Astrocyte (in vitro differentiated cells and primary cell): Measurements from ENCODE around the gene LIPG. TPM values are rescaled to one million over a fixed set of nuclear protein-coding genes. Genes with fewer than 3 reads are reported as not detected.

Source experiments
- DNase-seq: peaks from one replicate; pipeline ENCODE4 v3.0.0-alpha.2; 2010; ENCODE audit warnings: low read depth
- FAIRE-seq: peaks from 2 replicates; lab custom pipeline; 2011; peaks lifted over from hg19 to GRCh38; lab: Jason Lieb, UNC
- H2AFZ ChIP-seq: 2 replicates; pipeline ENCODE4 v1.6.0; 2012; ENCODE audit warnings: low read depth, low read length, inconsistent platforms
- H3K27ac ChIP-seq: 2 replicates; pipeline ENCODE4 v1.5.1; 2011; ENCODE audit warnings: low read depth, low read length, inconsistent platforms
- H3K27me3 ChIP-seq: 2 replicates; pipeline ENCODE4 v1.6.0; 2011; ENCODE audit warnings: low read length, inconsistent platforms; ENCODE audit not compliant: insufficient read depth
- H3K36me3 ChIP-seq: 2 replicates; pipeline ENCODE4 v1.5.1; 2011; ENCODE audit warnings: low read length, inconsistent platforms; ENCODE audit not compliant: insufficient read depth
- H3K4me1 ChIP-seq: 2 replicates; pipeline ENCODE4 v1.5.1; 2011; ENCODE audit warnings: low read length, inconsistent platforms; ENCODE audit not compliant: insufficient read depth
- H3K4me2 ChIP-seq: 2 replicates; pipeline ENCODE4 v1.6.0; 2012; ENCODE audit warnings: low read length, inconsistent platforms
- H3K4me3 ChIP-seq: 2 replicates; pipeline ENCODE4 v1.5.1; 2011; ENCODE audit warnings: low read depth, mild to moderate bottlenecking, low read length, inconsistent platforms; ENCODE audit not compliant: insufficient read depth
- H3K79me2 ChIP-seq: 2 replicates; pipeline ENCODE4 v1.6.0; 2012; ENCODE audit warnings: mild to moderate bottlenecking, low read length, inconsistent platforms; ENCODE audit not compliant: insufficient read depth
- H3K9ac ChIP-seq: 2 replicates; pipeline ENCODE4 v1.6.0; 2012; ENCODE audit warnings: mild to moderate bottlenecking, low read length, inconsistent platforms
- H3K9me3 ChIP-seq: 2 replicates; pipeline ENCODE4 v1.5.1; 2012; ENCODE audit warnings: low read depth, mild to moderate bottlenecking, low read length, inconsistent platforms; ENCODE audit not compliant: insufficient read depth
- H4K20me1 ChIP-seq: 2 replicates; pipeline ENCODE4 v1.6.0; 2012; ENCODE audit warnings: low read length, inconsistent platforms; ENCODE audit not compliant: insufficient read depth
- H3K27ac Mint-ChIP-seq: one replicate; pipeline ENCODE4 v1.8.0; 2021; ENCODE audit warnings: mild to moderate bottlenecking, mixed read lengths; ENCODE audit not compliant: unreplicated experiment
- H3K27me3 Mint-ChIP-seq: one replicate; pipeline ENCODE4 v1.8.0; 2021; ENCODE audit warnings: low read depth, mixed read lengths; ENCODE audit not compliant: unreplicated experiment
- H3K36me3 Mint-ChIP-seq: one replicate; pipeline ENCODE4 v1.8.0; 2021; ENCODE audit warnings: low read depth, mixed read lengths; ENCODE audit not compliant: unreplicated experiment
- H3K4me1 Mint-ChIP-seq: one replicate; pipeline ENCODE4 v1.8.0; 2021; ENCODE audit warnings: low read depth, mixed read lengths; ENCODE audit not compliant: unreplicated experiment
- H3K4me3 Mint-ChIP-seq: one replicate; pipeline ENCODE4 v1.8.0; 2021; ENCODE audit warnings: mild to moderate bottlenecking, moderate library complexity, mixed read lengths; ENCODE audit not compliant: unreplicated experiment
- H3K9me3 Mint-ChIP-seq: one replicate; pipeline ENCODE4 v1.8.0; 2021; ENCODE audit warnings: mild to moderate bottlenecking, mixed read lengths; ENCODE audit not compliant: unreplicated experiment
- CTCF ChIP-seq: IDR thresholded peaks from 2 replicates; pipeline ENCODE4 v1.5.1; 2011; ENCODE audit warnings: low read depth, mild to moderate bottlenecking, inconsistent platforms, low read length, moderate library complexity; ENCODE audit not compliant: insufficient read depth
- EZH2 ChIP-seq: IDR thresholded peaks from 2 replicates; pipeline ENCODE4 v1.6.1; 2012; ENCODE audit warnings: mild to moderate bottlenecking, low read length, inconsistent platforms; ENCODE audit not compliant: insufficient read depth
- total RNA-seq: library from RNA; stranded (reverse); gene quantifications from 2 replicates; pipeline ENCODE4 v1.2.1, GENCODE V29; 2021

The LIPG gene
- total RNA-seq, 1 donor from 2014 or later, result 18.3 TPM

- no peak overlapping the region for H3K27ac ChIP-seq
- Mint-ChIP-seq H3K27me3 (peaks cover 10% of the 10 kb centered on the region), H3K4me1 (peaks cover 23% of the 10 kb centered on the region), H3K4me3 (no peak overlapping the region), H3K9me3 (no peaks in the 10 kb centered on the region), H3K36me3 (no peaks in the 10 kb centered on the region), H3K27ac (peak overlapping the region; percentile 55)
- peak overlapping the region; percentile 38 for H2AFZ ChIP-seq
- H3K27me3 ChIP-seq, result peaks cover 5% of the 10 kb centered on the region
- H3K4me1 ChIP-seq, result peaks cover 11% of the 10 kb centered on the region
- no peak overlapping the region for H3K4me3 ChIP-seq
- H3K9me3 ChIP-seq, result no peaks in the 10 kb centered on the region
- H3K9ac ChIP-seq, result no peak overlapping the region
- H3K4me2 ChIP-seq, result peak overlapping the region; percentile 28
- H3K79me2 ChIP-seq, result no peaks in the 10 kb centered on the region
- TF ChIP-seq EZH2, result no peak
- no peak for TF ChIP-seq CTCF
- DNase-seq (peak; percentile 63), FAIRE-seq (no peak)
- no peaks in the 10 kb centered on the region for H4K20me1 ChIP-seq
- no peaks in the 10 kb centered on the region for H3K36me3 ChIP-seq
These were observed 51.3 kb downstream of the LIPG start for GRCh38 chr18:49613141-49613640.

- H3K4me1 ChIP-seq, result peaks cover 11% of the 10 kb centered on the region
- no peaks in the 10 kb centered on the region for H4K20me1 ChIP-seq
- H3K4me3 Mint-ChIP-seq, result no peak overlapping the region
- DNase-seq, result peak; percentile 20
- no peak overlapping the region for H3K9ac ChIP-seq
- H3K36me3 ChIP-seq, result no peaks in the 10 kb centered on the region
- no peaks in the 10 kb centered on the region for H3K9me3 Mint-ChIP-seq
- H3K27me3 ChIP-seq, result peaks cover 8% of the 10 kb centered on the region
- FAIRE-seq, result no peak
- H3K4me2 ChIP-seq, result peak overlapping the region; percentile 28
- H3K27me3 Mint-ChIP-seq, result peaks cover 10% of the 10 kb centered on the region
- peak overlapping the region; percentile 5 for H3K27ac ChIP-seq
- H3K9me3 ChIP-seq, result no peaks in the 10 kb centered on the region
- no peaks in the 10 kb centered on the region for H3K36me3 Mint-ChIP-seq
- no peak overlapping the region for H3K4me3 ChIP-seq
- no peak overlapping the region for H2AFZ ChIP-seq
- H3K27ac Mint-ChIP-seq, result peak overlapping the region; percentile 36
- no peaks in the 10 kb centered on the region for H3K79me2 ChIP-seq
- TF ChIP-seq CTCF (no peak), EZH2 (no peak)
- peaks cover 24% of the 10 kb centered on the region for H3K4me1 Mint-ChIP-seq
These were observed 51.8 kb downstream of the LIPG start for GRCh38 chr18:49613641-49614151.

- Histone ChIP-seq H3K9ac (no peak overlapping the region), H3K4me1 (peaks cover 6% of the 10 kb centered on the region), H3K4me2 (no peak overlapping the region), H2AFZ (no peak overlapping the region), H3K36me3 (no peaks in the 10 kb centered on the region), H4K20me1 (no peaks in the 10 kb centered on the region), H3K27ac (no peak overlapping the region), H3K4me3 (no peak overlapping the region), H3K27me3 (peaks cover 26% of the 10 kb centered on the region), H3K79me2 (no peaks in the 10 kb centered on the region), H3K9me3 (no peaks in the 10 kb centered on the region)
- no peak for DNase-seq
- H3K27me3 Mint-ChIP-seq, result peaks cover 17% of the 10 kb centered on the region
- H3K36me3 Mint-ChIP-seq, result no peaks in the 10 kb centered on the region
- no peak overlapping the region for H3K27ac Mint-ChIP-seq
- peaks cover 30% of the 10 kb centered on the region for H3K4me1 Mint-ChIP-seq
- peaks cover 2% of the 10 kb centered on the region for H3K9me3 Mint-ChIP-seq
- TF ChIP-seq EZH2, result no peak
- no peak for TF ChIP-seq CTCF
- no peak overlapping the region for H3K4me3 Mint-ChIP-seq
- FAIRE-seq, result no peak
These were observed 54.9 kb downstream of the LIPG start for GRCh38 chr18:49616618-49617328.
